ENCODE results near the gene ACTN2. TPM values are rescaled to one million over a fixed set of nuclear protein-coding genes. Genes with fewer than 3 reads are reported as not detected.

ACTN2 gene
- total RNA-seq, 2 donors from 2014 or later = 0.79 to 2.2 TPM

DNA sequence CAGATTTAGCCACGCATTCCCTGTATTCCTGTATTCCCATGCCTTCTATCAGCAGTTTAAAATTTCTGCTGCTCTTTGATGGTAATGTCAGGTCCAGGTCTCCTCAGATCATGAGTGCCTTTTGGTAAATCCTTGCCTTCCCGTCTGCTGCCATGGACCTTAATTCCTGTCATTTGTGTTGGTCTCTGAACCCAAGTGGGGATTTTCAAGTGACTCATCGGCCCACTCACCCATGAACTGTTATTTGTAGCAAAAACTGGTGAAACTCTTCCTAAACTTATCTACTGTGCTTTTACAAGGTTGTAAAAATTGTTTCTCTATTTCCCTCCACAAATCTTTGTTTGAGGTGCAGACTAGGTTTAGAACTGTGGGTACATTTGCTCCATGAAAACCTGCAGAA is 47.4 kb downstream of the ACTN2 start:
- Histone ChIP-seq H3K9me3 (ENCODE audit: control insufficient read depth, low read length) (no peaks in the 10 kb centered on the region), H3K9ac (ENCODE audit: extremely low read depth, low read length, poor library complexity, severe bottlenecking) (no peak overlapping the region), H3K36me3 (ENCODE audit: control insufficient read depth, insufficient read depth, low read length) (no peaks in the 10 kb centered on the region), H3K4me1 (ENCODE audit: control insufficient read depth, insufficient read depth, low read length) (no peaks in the 10 kb centered on the region), H3K27ac (ENCODE audit: low read depth, low read length) (no peak overlapping the region), H3K27me3 (ENCODE audit: control insufficient read depth, insufficient read depth, low read length, poor library complexity, severe bottlenecking) (no peaks in the 10 kb centered on the region), H3K4me3 (ENCODE audit: low read length) (no peak overlapping the region)
- no peaks in the 10 kb centered on the region for H3K36me3 Mint-ChIP-seq (ENCODE audit: low read depth)
- H3K27me3 Mint-ChIP-seq (ENCODE audit: insufficient read depth) = no peaks in the 10 kb centered on the region
- no peak for DNase-seq
- no peak for TF ChIP-seq CTCF (conservative IDR thresholded peaks at IDR 0.05)
- no peaks in the 10 kb centered on the region for H3K9me3 Mint-ChIP-seq
- no peak overlapping the region for H3K27ac Mint-ChIP-seq
- H3K4me1 Mint-ChIP-seq = peaks cover 9% of the 10 kb centered on the region
- H3K4me3 Mint-ChIP-seq = no peak overlapping the region
- 87 to 93% methylated on average over 3 of the region's 3 CpGs for WGBS, 2 experiments (ENCODE audit: insufficient coverage in 1 of 2, insufficient read length in 1 of 2)

GRCh38 chr1:236734141-236734765 is 48.0 kb downstream of the ACTN2 start:
- 80 to 90% methylated on average over 2 to 8 of the region's 8 CpGs for WGBS, 2 experiments (ENCODE audit: insufficient coverage in 1 of 2, insufficient read length in 1 of 2)
- DNase-seq = no peak
- no peak overlapping the region for H3K4me3 ChIP-seq (ENCODE audit: low read length)
- H3K9me3 Mint-ChIP-seq = no peaks in the 10 kb centered on the region
- no peaks in the 10 kb centered on the region for H3K9me3 ChIP-seq (ENCODE audit: control insufficient read depth, low read length)
- no peaks in the 10 kb centered on the region for H3K4me1 ChIP-seq (ENCODE audit: control insufficient read depth, insufficient read depth, low read length)
- H3K9ac ChIP-seq (ENCODE audit: extremely low read depth, low read length, poor library complexity, severe bottlenecking) = no peak overlapping the region
- H3K4me1 Mint-ChIP-seq = peaks cover 9% of the 10 kb centered on the region
- H3K36me3 Mint-ChIP-seq (ENCODE audit: low read depth) = no peaks in the 10 kb centered on the region
- TF ChIP-seq CTCF (conservative IDR thresholded peaks at IDR 0.05) = no peak
- H3K27me3 ChIP-seq (ENCODE audit: control insufficient read depth, insufficient read depth, low read length, poor library complexity, severe bottlenecking) = no peaks in the 10 kb centered on the region
- no peak overlapping the region for H3K27ac ChIP-seq (ENCODE audit: low read depth, low read length)
- H3K27me3 Mint-ChIP-seq (ENCODE audit: insufficient read depth) = no peaks in the 10 kb centered on the region
- H3K4me3 Mint-ChIP-seq = no peak overlapping the region
- no peak overlapping the region for H3K27ac Mint-ChIP-seq
- no peaks in the 10 kb centered on the region for H3K36me3 ChIP-seq (ENCODE audit: control insufficient read depth, insufficient read depth, low read length)

DNA sequence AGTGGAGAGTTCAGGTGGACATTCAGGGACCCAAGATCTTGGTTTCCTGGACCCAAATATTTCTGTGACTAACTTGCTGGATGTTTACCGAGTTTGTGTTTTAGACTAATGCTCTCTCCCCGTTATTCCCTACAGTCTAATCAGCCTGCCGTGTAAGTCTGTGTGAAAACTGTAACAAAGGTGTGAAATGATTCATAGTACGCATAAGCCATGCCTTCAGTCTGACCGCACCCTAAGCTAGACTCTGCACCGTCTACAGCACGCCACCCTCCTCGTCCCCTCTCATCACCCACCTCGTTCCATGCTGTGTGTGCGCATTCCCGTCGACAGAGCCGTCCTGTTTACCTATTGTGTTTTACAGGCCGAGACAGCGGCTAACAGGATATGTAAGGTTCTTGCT is 50.5 kb downstream of the ACTN2 start:
- peaks cover 5% of the 10 kb centered on the region for H3K36me3 Mint-ChIP-seq (ENCODE audit: low read depth)
- Histone ChIP-seq H3K9ac (ENCODE audit: extremely low read depth, low read length, poor library complexity, severe bottlenecking) (no peak overlapping the region), H3K4me1 (ENCODE audit: control insufficient read depth, insufficient read depth, low read length) (no peaks in the 10 kb centered on the region), H3K27ac (ENCODE audit: low read depth, low read length) (no peak overlapping the region), H3K27me3 (ENCODE audit: control insufficient read depth, insufficient read depth, low read length, poor library complexity, severe bottlenecking) (no peaks in the 10 kb centered on the region), H3K4me3 (ENCODE audit: low read length) (no peak overlapping the region), H3K9me3 (ENCODE audit: control insufficient read depth, low read length) (no peaks in the 10 kb centered on the region), H3K36me3 (ENCODE audit: control insufficient read depth, insufficient read depth, low read length) (no peaks in the 10 kb centered on the region)
- peak overlapping the region; percentile 2 for H3K27ac Mint-ChIP-seq
- no peak for DNase-seq
- no peaks in the 10 kb centered on the region for H3K9me3 Mint-ChIP-seq
- H3K4me1 Mint-ChIP-seq = peaks cover 3% of the 10 kb centered on the region
- H3K4me3 Mint-ChIP-seq = no peak overlapping the region
- no peaks in the 10 kb centered on the region for H3K27me3 Mint-ChIP-seq (ENCODE audit: insufficient read depth)
- WGBS, 2 experiments (ENCODE audit: insufficient coverage in 1 of 2, insufficient read length in 1 of 2) = 92 to 98% methylated on average over 8 to 15 of the region's 15 CpGs
- TF ChIP-seq CTCF (conservative IDR thresholded peaks at IDR 0.05) = no peak
